H9 (cell line): ENCODE measurements around the gene PRKACA. TPM values are rescaled to one million over a fixed set of nuclear protein-coding genes. Genes with fewer than 3 reads are reported as not detected.

ENCODE experiments used
- DNase-seq: peaks from one replicate; pipeline ENCODE4 v3.0.0-alpha.2; 2017
- H2AFZ ChIP-seq: one replicate; pipeline ENCODE4 v1.6.1; 2013; ENCODE audit warnings: mild to moderate bottlenecking, low read length, control low read depth, moderate library complexity
- H2AK5ac ChIP-seq: 2 replicates; pipeline ENCODE4 v1.6.1; 2013; ENCODE audit warnings: low read length, control low read depth, mixed read lengths; ENCODE audit not compliant: insufficient read length
- H2BK120ac ChIP-seq: one replicate; pipeline ENCODE4 v1.6.1; 2013; ENCODE audit warnings: low read depth, mild to moderate bottlenecking, low read length, control low read depth, inconsistent platforms; ENCODE audit not compliant: poor library complexity, severe bottlenecking
- H2BK12ac ChIP-seq: 2 replicates; pipeline ENCODE4 v1.6.1; 2013; ENCODE audit warnings: low read length, control low read depth, mixed read lengths, low read depth; ENCODE audit not compliant: insufficient read length
- H2BK15ac ChIP-seq: 2 replicates; pipeline ENCODE4 v1.6.1; 2013; ENCODE audit warnings: low read depth, low read length, control low read depth
- H2BK20ac ChIP-seq: one replicate; pipeline ENCODE4 v1.6.1; 2013; ENCODE audit warnings: low read depth, mild to moderate bottlenecking, low read length, control low read depth, inconsistent platforms; ENCODE audit not compliant: poor library complexity, severe bottlenecking
- H2BK5ac ChIP-seq: 2 replicates; pipeline ENCODE4 v1.6.1; 2013; ENCODE audit warnings: low read length, control low read depth, mixed read lengths; ENCODE audit not compliant: insufficient read length
- H3K14ac ChIP-seq: 2 replicates; pipeline ENCODE4 v1.6.1; 2013; ENCODE audit warnings: low read length, control low read depth; ENCODE audit not compliant: insufficient read depth
- H3K18ac ChIP-seq: 2 replicates; pipeline ENCODE4 v1.6.1; 2013; ENCODE audit warnings: low read depth, mild to moderate bottlenecking, mixed read lengths, low read length, control low read depth; ENCODE audit not compliant: insufficient read length
- H3K23ac ChIP-seq: 2 replicates; pipeline ENCODE4 v1.6.1; 2013; ENCODE audit warnings: low read length, control low read depth, mixed read lengths, low read depth; ENCODE audit not compliant: insufficient read length
- H3K23me2 ChIP-seq: 2 replicates; pipeline ENCODE4 v1.6.1; 2013; ENCODE audit warnings: low read depth, mild to moderate bottlenecking, mixed read lengths, low read length, control low read depth; ENCODE audit not compliant: insufficient read length, poor library complexity, severe bottlenecking
- H3K27ac ChIP-seq: 2 replicates; pipeline ENCODE4 v1.5.1; 2013; ENCODE audit warnings: low read length, control low read depth, mixed read lengths, low read depth; ENCODE audit not compliant: insufficient read length
- H3K27me3 ChIP-seq: 2 replicates; pipeline ENCODE4 v1.6.1; 2013; ENCODE audit warnings: low read length, control low read depth, inconsistent platforms; ENCODE audit not compliant: insufficient read depth
- H3K4ac ChIP-seq: 2 replicates; pipeline ENCODE4 v1.6.1; 2013; ENCODE audit warnings: low read depth, mild to moderate bottlenecking, control low read depth, inconsistent platforms, low read length, moderate library complexity
- H3K4me1 ChIP-seq: 2 replicates; pipeline ENCODE4 v1.6.1; 2013; ENCODE audit warnings: low read length, control low read depth, inconsistent platforms; ENCODE audit not compliant: insufficient read depth
- H3K4me2 ChIP-seq: 2 replicates; pipeline ENCODE4 v1.6.1; 2013; ENCODE audit warnings: low read length, control low read depth, mixed read lengths; ENCODE audit not compliant: insufficient read length, insufficient read depth
- H3K56ac ChIP-seq: 2 replicates; pipeline ENCODE4 v1.6.1; 2013; ENCODE audit warnings: low read depth, mild to moderate bottlenecking, mixed read lengths, low read length, control low read depth; ENCODE audit not compliant: insufficient read length
- H3K79me1 ChIP-seq: 2 replicates; pipeline ENCODE4 v1.6.1; 2013; ENCODE audit warnings: low read depth, mild to moderate bottlenecking, moderate library complexity, low read length, control low read depth, inconsistent platforms; ENCODE audit not compliant: insufficient read depth, poor library complexity, severe bottlenecking
- H3K79me2 ChIP-seq: 2 replicates; pipeline ENCODE4 v1.6.1; 2013; ENCODE audit warnings: low read length, control low read depth, inconsistent platforms; ENCODE audit not compliant: insufficient read depth
- H3K9ac ChIP-seq: 2 replicates; pipeline ENCODE4 v1.6.1; 2013; ENCODE audit warnings: low read length, control low read depth, mixed read lengths; ENCODE audit not compliant: insufficient read length; ENCODE audit errors: extremely low read depth
- H3K9me3 ChIP-seq: one replicate; pipeline ENCODE4 v1.6.1; 2013; ENCODE audit warnings: low read depth, low read length, inconsistent platforms; ENCODE audit not compliant: control insufficient read depth
- H3T11ph ChIP-seq: one replicate; pipeline ENCODE4 v1.6.1; 2013; ENCODE audit warnings: mild to moderate bottlenecking, low read length, control low read depth, inconsistent platforms
- H4K20me1 ChIP-seq: one replicate; pipeline ENCODE4 v1.6.1; 2013; ENCODE audit not compliant: control insufficient read depth, insufficient read length, insufficient read depth
- H4K5ac ChIP-seq: 2 replicates; pipeline ENCODE4 v1.6.1; 2013; ENCODE audit warnings: low read depth, mild to moderate bottlenecking, mixed read lengths, low read length, control low read depth; ENCODE audit not compliant: insufficient read length
- H4K8ac ChIP-seq: replicated peaks from 2 replicates; pipeline ENCODE4 v1.6.1; 2013; ENCODE audit warnings: low read length, control low read depth, mixed read lengths, low read depth; ENCODE audit not compliant: insufficient read length
- H4K91ac ChIP-seq: 2 replicates; pipeline ENCODE4 v1.6.1; 2013; ENCODE audit warnings: low read depth, mild to moderate bottlenecking, moderate library complexity, mixed read lengths, low read length, control low read depth; ENCODE audit not compliant: insufficient read length
- H3K27ac Mint-ChIP-seq, 3 experiments: 2 replicates in 2 of 3; 3 replicates in 1 of 3; pipeline ENCODE4 v1.8.0; 2020 to 2021; ENCODE audit warnings: mixed read lengths in 3 of 3, mild to moderate bottlenecking in 1 of 3, moderate library complexity in 1 of 3
- H3K27me3 Mint-ChIP-seq: 2 replicates; pipeline ENCODE4 v1.8.0; 2021; ENCODE audit warnings: low read depth, mild to moderate bottlenecking, moderate library complexity, mixed read lengths
- H3K36me3 Mint-ChIP-seq, 3 experiments: 2 replicates in 2 of 3; 3 replicates in 1 of 3; pipeline ENCODE4 v1.8.0; 2020 to 2021; ENCODE audit warnings: low read depth in 3 of 3, mixed read lengths in 3 of 3; ENCODE audit not compliant: insufficient read depth in 1 of 3
- H3K4me1 Mint-ChIP-seq, 2 experiments: 2 replicates each; pipeline ENCODE4 v1.8.0; 2020; ENCODE audit warnings: mixed read lengths in 2 of 2
- H3K4me3 Mint-ChIP-seq, 2 experiments: 2 replicates in 1 of 2; 3 replicates in 1 of 2; pipeline ENCODE4 v1.8.0; 2020 to 2021; ENCODE audit warnings: mild to moderate bottlenecking in 2 of 2, mixed read lengths in 2 of 2, moderate library complexity in 1 of 2
- H3K9me3 Mint-ChIP-seq, 2 experiments: 2 replicates in 1 of 2; 3 replicates in 1 of 2; pipeline ENCODE4 v1.8.0; 2020; ENCODE audit warnings: mild to moderate bottlenecking in 2 of 2, mixed read lengths in 2 of 2, moderate library complexity in 1 of 2
- WGBS: extraction: QIAGEN DNeasy Blood & Tissue Kit; methylation state at CpG from one replicate; pipeline ENCODE4 v1.1.7; 2013; ENCODE audit warnings: missing lambda C conversion rate, low lambda C conversion rate, mixed read lengths; ENCODE audit not compliant: insufficient read length; ENCODE audit errors: extremely low coverage; 5-methylcytosine and 5-hydroxymethylcytosine counted together
- total RNA-seq: library from RNA; stranded (reverse); gene quantifications from 2 replicates; pipeline ENCODE4 v1.2.1, GENCODE V29; 2021
- TF ChIP-seq, protein P1 (sequence below): fragments of 200-600 bp; sonication (generic); conservative IDR thresholded peaks from 3 replicates; pipeline ENCODE4 v1.8.0; 2021; ENCODE audit warnings: antibody characterized with exemption, mild to moderate bottlenecking

PRKACA gene
- total RNA-seq, 1 experiment from 2014 or later: 51.8 TPM

- Histone ChIP-seq H4K8ac (no peak overlapping the region), H3K9me3 (no peaks in the 10 kb centered on the region), H2BK12ac (no peak overlapping the region), H4K20me1 (no peaks in the 10 kb centered on the region), H2BK20ac (no peak overlapping the region), H3K23me2 (peaks cover 1% of the 10 kb centered on the region), H3K18ac (no peak overlapping the region), H2BK120ac (no peak overlapping the region), H3K27me3 (peaks cover under 1% of the 10 kb centered on the region; the same call in 1 of the 2 replicates), H3K79me1 (no peaks in the 10 kb centered on the region), H2BK15ac (no peak overlapping the region), H4K91ac (no peak overlapping the region), H4K5ac (no peak overlapping the region), H3K4me1 (no peaks in the 10 kb centered on the region), H3K79me2 (no peaks in the 10 kb centered on the region), H3K14ac (no peak overlapping the region), H3K27ac (no peak overlapping the region), H3K23ac (no peak overlapping the region), H3K56ac (no peak overlapping the region), H3K4me2 (no peak overlapping the region), H2AFZ (no peak overlapping the region), H3K4ac (no peak overlapping the region), H3T11ph (no peak overlapping the region), H2AK5ac (no peak overlapping the region), H2BK5ac (no peak overlapping the region), H3K9ac (no peak overlapping the region)
- peaks cover 4 to 9% of the 10 kb centered on the region in 2 experiments for H3K4me1 Mint-ChIP-seq
- H3K4me3 Mint-ChIP-seq: no peak overlapping the region
- peaks cover 3 to 7% of the 10 kb centered on the region in 2 experiments; a peak in 3 of 5 replicates for H3K9me3 Mint-ChIP-seq
- peaks cover 17% of the 10 kb centered on the region for H3K27me3 Mint-ChIP-seq
- H3K36me3 Mint-ChIP-seq: peaks cover 21 to 30% (median 24%) of the 10 kb centered on the region in 3 experiments
- DNase-seq: no peak
- WGBS: no CpG with 5 or more reads among the region's 3 CpGs
- H3K27ac Mint-ChIP-seq: no peak overlapping the region
- TF ChIP-seq, protein P1, sequence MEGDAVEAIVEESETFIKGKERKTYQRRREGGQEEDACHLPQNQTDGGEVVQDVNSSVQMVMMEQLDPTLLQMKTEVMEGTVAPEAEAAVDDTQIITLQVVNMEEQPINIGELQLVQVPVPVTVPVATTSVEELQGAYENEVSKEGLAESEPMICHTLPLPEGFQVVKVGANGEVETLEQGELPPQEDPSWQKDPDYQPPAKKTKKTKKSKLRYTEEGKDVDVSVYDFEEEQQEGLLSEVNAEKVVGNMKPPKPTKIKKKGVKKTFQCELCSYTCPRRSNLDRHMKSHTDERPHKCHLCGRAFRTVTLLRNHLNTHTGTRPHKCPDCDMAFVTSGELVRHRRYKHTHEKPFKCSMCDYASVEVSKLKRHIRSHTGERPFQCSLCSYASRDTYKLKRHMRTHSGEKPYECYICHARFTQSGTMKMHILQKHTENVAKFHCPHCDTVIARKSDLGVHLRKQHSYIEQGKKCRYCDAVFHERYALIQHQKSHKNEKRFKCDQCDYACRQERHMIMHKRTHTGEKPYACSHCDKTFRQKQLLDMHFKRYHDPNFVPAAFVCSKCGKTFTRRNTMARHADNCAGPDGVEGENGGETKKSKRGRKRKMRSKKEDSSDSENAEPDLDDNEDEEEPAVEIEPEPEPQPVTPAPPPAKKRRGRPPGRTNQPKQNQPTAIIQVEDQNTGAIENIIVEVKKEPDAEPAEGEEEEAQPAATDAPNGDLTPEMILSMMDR: no peak
Observed at GRCh38 chr19:14053032-14053431, 64.5 kb downstream of the PRKACA start.
